Psoas muscle (tissue), 8 donors: Measurements from ENCODE around the gene PRCD. TPM values are rescaled to one million over a fixed set of nuclear protein-coding genes. Genes with fewer than 3 reads are reported as not detected.

Source experiments
- ATAC-seq, 4 donors: fragments of 200-7000 bp; cut with Tn5 transposase; one replicate each; pipeline ENCODE4 v1.9.1; 2020; ENCODE audit warnings: moderate library complexity in 3 of 4, mild to moderate bottlenecking in 2 of 4
- DNase-seq, 2 donors: peaks; one replicate each; pipeline ENCODE4 v3.0.0-alpha.2; 2020
- H3K27ac ChIP-seq: fragments of 200-600 bp; one replicate; pipeline ENCODE4 v1.8.0; 2022
- H3K27me3 ChIP-seq, 3 donors: fragments of 200-600 bp in 1 of 3; one replicate each; pipeline versions ENCODE4 v1.6.1 to v1.8.0; 2013 to 2022; ENCODE audit warnings: low read length in 2 of 3, mild to moderate bottlenecking in 2 of 3, moderate library complexity in 1 of 3; ENCODE audit not compliant: insufficient read depth in 3 of 3
- H3K36me3 ChIP-seq, 2 donors: fragments of 200-600 bp in 1 of 2; one replicate each; pipeline versions ENCODE4 v1.6.1 to v1.8.0; 2013 to 2022; ENCODE audit warnings: low read depth in 1 of 2, mild to moderate bottlenecking in 1 of 2, moderate library complexity in 1 of 2; ENCODE audit not compliant: insufficient read depth in 1 of 2
- H3K4me1 ChIP-seq: fragments of 200-600 bp; one replicate; pipeline ENCODE4 v1.8.0; 2022
- H3K4me3 ChIP-seq: fragments of 200-600 bp; one replicate; pipeline ENCODE4 v1.8.0; 2022; ENCODE audit warnings: mild to moderate bottlenecking
- H3K9me3 ChIP-seq: fragments of 200-600 bp; one replicate; pipeline ENCODE4 v1.8.0; 2022
- CTCF ChIP-seq: fragments of 200-600 bp; IDR thresholded peaks from one replicate; pipeline ENCODE4 v1.8.0; 2022; ENCODE audit warnings: antibody characterized with exemption
- WGBS, 3 donors: extraction: QIAGEN DNeasy Blood & Tissue Kit; methylation state at CpG; one replicate each; pipeline versions ENCODE4 v1.1.6 to v1.1.7; 2013; 5-methylcytosine and 5-hydroxymethylcytosine counted together
- intact Hi-C, 2 donors: fragments of 100-400 bp; cut with DNase I; formaldehyde crosslinking; loops; one replicate each; pipeline versions ENCODE4 v1.11.0 to v1.14.2; 2022
- polyA plus RNA-seq, 3 donors: library from polyadenylated mRNA; stranded (reverse); fragments of 200-250 nt; gene quantifications; one replicate each; pipeline ENCODE4 v1.2.3, GENCODE V29; 2013
- total RNA-seq, 4 donors: library from RNA; stranded (reverse); fragmentation: NEBNext Ultra II Directional in 2 of 4; extraction: Animal tissue kit (Norgen Biotek cat#: 25700) in 2 of 4; gene quantifications; one replicate each; pipeline versions ENCODE4 v1.2.1 to v1.2.4, GENCODE V29; 2021 to 2023
- donor health status: healthy with polysubstance abuse.
- donor health status: DM: no; HTN: no; CAD: no; lungs with moderate emphysema.
- donor health status: Bipolar disorder and iron deficiency.
- donor health status: healthy.
- donor health status: DM: yes; HTN: yes; CAD: no.
- donor health status: DM: no; HTN: no; CAD: no.
- donor health status: DM: no; HTN: no; CAD: no.
- donor health status: DM: yes; HTN: yes; CAD: no.

The PRCD gene
- total and polyA plus RNA-seq, 7 donors = 0.18 to 1.7 (median 1.3) TPM

- DNase-seq (peak in 1 of 2 donors; percentile 8), ATAC-seq (no peak)
- no peaks in the 10 kb centered on the region for H3K9me3 ChIP-seq
- TF ChIP-seq CTCF = no peak
- peaks cover 32% of the 10 kb centered on the region for H3K4me1 ChIP-seq
- WGBS, 3 donors = 70 to 80% (median 72%) methylated on average over 7 of the region's 7 CpGs
- H3K4me3 ChIP-seq = peak overlapping the region; percentile 65
- H3K27ac ChIP-seq = peak overlapping the region; percentile 16
- H3K36me3 ChIP-seq = no peaks in the 10 kb centered on the region
- H3K27me3 ChIP-seq = peaks cover 0 to 19% (median 9%) of the 10 kb centered on the region in 3 donors
- intact Hi-C loops = no loop called here
Measured at GRCh38 chr17:76534831-76535732, 4.8 kb upstream of the PRCD start.

- ATAC-seq = no peak
- intact Hi-C loops = no loop called here
- peak overlapping the region; percentile 63 for H3K27ac ChIP-seq
- H3K4me3 ChIP-seq = peak overlapping the region; percentile 65
- WGBS, 3 donors = 78 to 81% (median 80%) methylated on average over 19 of the region's 19 CpGs
- no peak for TF ChIP-seq CTCF
- peaks cover 29% of the 10 kb centered on the region for H3K4me1 ChIP-seq
- peak in 1 of 2 donors; percentile 9 for DNase-seq
- no peaks in the 10 kb centered on the region for H3K36me3 ChIP-seq
- no peaks in the 10 kb centered on the region for H3K9me3 ChIP-seq
- peaks cover 0 to 19% (median 9%) of the 10 kb centered on the region in 3 donors for H3K27me3 ChIP-seq
Measured at GRCh38 chr17:76535788-76536510, 3.9 kb upstream of the PRCD start.

GRCh38 chr17:76536511-76537287, 3.1 kb upstream of the PRCD start:
- Histone ChIP-seq H3K9me3 (no peaks in the 10 kb centered on the region), H3K36me3 (no peaks in the 10 kb centered on the region), H3K4me3 (peak overlapping the region; percentile 65), H3K4me1 (peaks cover 24% of the 10 kb centered on the region), H3K27me3 (peaks cover 0 to 19% (median 9%) of the 10 kb centered on the region in 3 donors), H3K27ac (peak overlapping the region; percentile 63)
- 50 to 69% (median 66%) methylated on average over 17 to 25 of the region's 25 CpGs for WGBS, 3 donors
- TF ChIP-seq CTCF = no peak
- ATAC-seq (no peak), DNase-seq (no peak)
- intact Hi-C loops = no loop called here

- Histone ChIP-seq H3K4me1 (peaks cover 24% of the 10 kb centered on the region), H3K27ac (peak overlapping the region; percentile 63)
Measured at GRCh38 chr17:76537288-76537577, 2.6 kb upstream of the PRCD start.

More at GRCh38 chr17:76537288-76537577, 2.6 kb upstream of the PRCD start:
- intact Hi-C loops = no loop called here
- Histone ChIP-seq H3K27me3 (peaks cover 0 to 19% (median 9%) of the 10 kb centered on the region in 3 donors), H3K4me3 (peak overlapping the region; percentile 65), H3K9me3 (no peaks in the 10 kb centered on the region), H3K36me3 (no peaks in the 10 kb centered on the region)
- DNase-seq = peak; percentile 59 to 79
- no peak for TF ChIP-seq CTCF
- ATAC-seq = no peak
- WGBS, 3 donors = 5 to 11% (median 7%) methylated on average over 22 to 26 of the region's 26 CpGs
